ENCODE measurements around the gene LANCL2.

DNA sequence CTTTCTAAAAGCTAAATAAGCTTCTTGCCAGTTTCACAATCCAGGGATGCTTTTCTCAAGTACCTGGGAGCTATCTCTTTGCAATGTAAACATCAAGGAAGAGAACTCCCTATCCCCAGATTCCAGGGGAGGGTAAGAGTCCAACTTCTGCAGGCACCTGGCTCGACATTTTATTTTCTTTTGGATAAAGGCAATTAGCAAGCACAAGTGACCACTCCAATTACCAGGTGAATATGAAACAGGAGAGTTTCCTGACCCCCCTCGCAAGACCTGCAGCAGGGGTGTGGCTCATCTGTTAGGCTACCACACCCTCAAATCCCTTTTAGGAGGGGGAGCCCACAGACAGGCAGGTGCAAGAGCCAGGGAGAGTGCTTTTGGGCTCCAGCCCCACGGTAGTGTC lies 28.6 kb upstream of the LANCL2 start:
- no peak for TF ChIP-seq POLR2A (IDR thresholded peaks at IDR 0.05; ENCODE audit: low read depth, low read length)
- no peak for TF ChIP-seq POLR2AphosphoS5 (IDR thresholded peaks at IDR 0.05; ENCODE audit: low read depth, low read length)
